ENCODE data around the gene FUBP3.

The FUBP3 gene

GRCh38 chr9:130687615-130688014, 108.2 kb downstream of the FUBP3 start:
- no peak for DNase-seq
